MCF 10A (cell line): Measurements from ENCODE around the gene SLC38A1. TPM values are rescaled to one million over a fixed set of nuclear protein-coding genes. Genes with fewer than 3 reads are reported as not detected.

ENCODE experiments used
- BruUV-seq: library from RNA; stranded (reverse); fragments of 400-500 nt; replicated peaks from 2 replicates; lab custom pipeline; 2021; lab: Mats Ljungman, UMichigan
- CTCF ChIA-PET: fragments of 300-600 bp; sonication (Branson Sonifier 250); formaldehyde crosslinking; extraction: SDS; loops from one replicate; lab custom pipeline; 2021; ENCODE audit warnings: antibody characterized with exemption, inconsistent platforms; lab: Yijun Ruan, JAX
- POLR2A ChIA-PET: fragments of 300-600, 350-650 bp; sonication (Branson Sonifier 250); formaldehyde crosslinking; extraction: SDS; loops from one replicate; lab custom pipeline; 2020; ENCODE audit warnings: antibody characterized with exemption, inconsistent platforms; lab: Yijun Ruan, JAX
- DNase-seq: peaks from one replicate; pipeline ENCODE4 v3.0.0-alpha.2; 2018; ENCODE audit not compliant: unreplicated experiment
- H3K27ac Mint-ChIP-seq: one replicate; pipeline ENCODE4 v1.8.0; 2022; ENCODE audit warnings: mild to moderate bottlenecking, low read depth, mixed read lengths; ENCODE audit not compliant: unreplicated experiment
- H3K27me3 Mint-ChIP-seq: one replicate; pipeline ENCODE4 v1.8.0; 2022; ENCODE audit warnings: mixed read lengths; ENCODE audit not compliant: insufficient read depth, unreplicated experiment
- H3K36me3 Mint-ChIP-seq: one replicate; pipeline ENCODE4 v1.8.0; 2022; ENCODE audit warnings: mild to moderate bottlenecking, moderate library complexity, mixed read lengths; ENCODE audit not compliant: insufficient read depth, unreplicated experiment
- H3K4me1 Mint-ChIP-seq: one replicate; pipeline ENCODE4 v1.8.0; 2022; ENCODE audit warnings: mixed read lengths; ENCODE audit not compliant: insufficient read depth, unreplicated experiment
- H3K4me3 Mint-ChIP-seq: one replicate; pipeline ENCODE4 v1.8.0; 2022; ENCODE audit warnings: mild to moderate bottlenecking, moderate library complexity, mixed read lengths; ENCODE audit not compliant: unreplicated experiment
- H3K9me3 Mint-ChIP-seq: one replicate; pipeline ENCODE4 v1.8.0; 2022; ENCODE audit warnings: mixed read lengths; ENCODE audit not compliant: unreplicated experiment
- CTCF ChIP-seq: fragments of 200-600 bp; IDR thresholded peaks from one replicate; pipeline ENCODE4 v1.8.0; 2022; ENCODE audit warnings: antibody characterized with exemption, mild to moderate bottlenecking; ENCODE audit not compliant: unreplicated experiment
- intact Hi-C: fragments of 100-400 bp; cut with micrococcal nuclease; formaldehyde crosslinking; loops from 2 replicates; pipeline ENCODE4 v1.14.1; 2022
- total RNA-seq: library from RNA; stranded (reverse); gene quantifications from 2 replicates; pipeline ENCODE4 v1.2.3, GENCODE V29; 2022

Gene SLC38A1
- total RNA-seq, 1 experiment from 2014 or later = 327 TPM

- ChIA-PET POLR2A (interaction anchor here (0.6 to 4.8 kb wide), 33 partner anchors 9 to 514 kb away, joined by 3 to 73 read pairs (median 5); partner anchors contain the start of genes SCAF11 and SLC38A1), CTCF (interaction anchor here (0.5 to 1.6 kb wide), 5 partner anchors 26 to 772 kb away, joined by 3 to 5 read pairs (median 4); no protein-coding TSS in a partner anchor)
- Mint-ChIP-seq H3K4me1 (peaks cover 18% of the 10 kb centered on the region), H3K36me3 (peaks cover 7% of the 10 kb centered on the region), H3K4me3 (peak overlapping the region; percentile 19), H3K27me3 (no peaks in the 10 kb centered on the region), H3K27ac (peak overlapping the region; percentile 77), H3K9me3 (no peaks in the 10 kb centered on the region)
- intact Hi-C loops = no loop called here
- no peak for TF ChIP-seq CTCF
- no peak for DNase-seq
- BruUV-seq = no TSS peak
Measured at GRCh38 chr12:46160981-46161690, 107.7 kb downstream of the SLC38A1 start.

DNA sequence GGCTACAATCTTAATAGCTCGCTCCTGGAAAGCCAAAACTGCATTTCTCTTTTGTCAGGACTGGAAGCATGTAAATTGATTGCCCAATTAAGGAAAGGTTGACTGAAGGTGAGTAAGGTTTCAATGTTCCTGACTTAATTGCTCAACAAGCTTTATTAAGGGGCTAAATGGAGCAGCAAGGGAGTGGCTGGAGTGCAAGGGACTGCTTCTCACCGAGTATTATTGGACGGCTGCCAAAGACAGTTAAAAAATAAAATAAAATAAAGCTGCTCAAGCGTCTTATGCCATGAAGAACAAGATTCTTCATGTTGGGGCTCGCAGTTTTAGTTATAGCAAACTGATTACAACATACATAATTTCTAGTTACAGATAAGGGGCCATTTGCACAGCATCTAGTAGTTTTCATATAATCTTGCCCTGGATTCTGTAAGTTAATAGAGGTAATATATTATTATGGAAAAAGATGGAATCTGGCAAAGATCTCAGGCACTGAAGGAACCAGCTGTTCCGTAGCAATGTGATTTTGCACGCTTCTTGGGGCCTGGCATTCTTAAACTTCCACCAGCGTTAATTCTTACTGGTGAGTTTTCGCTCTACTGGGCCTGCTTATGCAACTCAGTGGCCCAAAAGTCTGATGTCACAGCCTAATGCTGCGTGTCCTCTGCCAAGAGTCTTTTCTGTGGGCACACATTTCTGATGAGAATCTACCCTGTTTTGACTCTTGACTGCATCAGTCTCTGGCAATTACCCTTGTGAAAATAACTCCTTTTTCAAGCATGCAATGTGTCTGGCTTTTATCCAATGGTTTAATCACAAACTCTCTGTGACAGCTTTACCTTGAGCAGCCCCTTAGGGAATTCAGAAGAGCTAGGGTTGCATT lies 108.5 kb downstream of the SLC38A1 start:
- no peak for TF ChIP-seq CTCF
- no peaks in the 10 kb centered on the region for H3K9me3 Mint-ChIP-seq
- peak overlapping the region; percentile 51 for H3K4me3 Mint-ChIP-seq
- peaks cover 18% of the 10 kb centered on the region for H3K4me1 Mint-ChIP-seq
- H3K27ac Mint-ChIP-seq = peak overlapping the region; percentile 77
- no peaks in the 10 kb centered on the region for H3K27me3 Mint-ChIP-seq
- POLR2A ChIA-PET = interaction anchor here (0.5 to 4.8 kb wide), 53 partner anchors 9 to 770 kb away, joined by 3 to 73 read pairs (median 4); partner anchors contain the start of genes SCAF11 and SLC38A1
- H3K36me3 Mint-ChIP-seq = peaks cover 7% of the 10 kb centered on the region
- intact Hi-C loops = no loop called here
- no TSS peak for BruUV-seq
- CTCF ChIA-PET = interaction anchor here (0.5 to 1.4 kb wide), 10 partner anchors 25 to 399 kb away, joined by 3 to 5 read pairs (median 4); partner anchors contain the start of gene SLC38A1
- DNase-seq = peak; percentile 93

- TF ChIP-seq CTCF = no peak
- ChIA-PET CTCF (interaction anchor here (0.6 to 1.4 kb wide), 13 partner anchors 9 to 785 kb away, joined by 3 to 5 read pairs (median 3); partner anchors contain the start of gene SLC38A1), POLR2A (interaction anchor here (0.5 to 4.8 kb wide), 46 partner anchors 8 to 858 kb away, joined by 3 to 73 read pairs (median 4); partner anchors contain the start of genes SCAF11 and SLC38A1)
- no TSS peak for BruUV-seq
- H3K4me1 Mint-ChIP-seq = peaks cover 19% of the 10 kb centered on the region
- peak overlapping the region; percentile 77 for H3K27ac Mint-ChIP-seq
- DNase-seq = no peak
- intact Hi-C loops = no loop called here
- no peak overlapping the region for H3K4me3 Mint-ChIP-seq
- peaks cover 7% of the 10 kb centered on the region for H3K36me3 Mint-ChIP-seq
- H3K27me3 Mint-ChIP-seq = no peaks in the 10 kb centered on the region
- no peaks in the 10 kb centered on the region for H3K9me3 Mint-ChIP-seq
Measured at GRCh38 chr12:46159309-46159901, 109.4 kb downstream of the SLC38A1 start.
